ENCODE results near the gene SIGLEC14.

Gene SIGLEC14

GRCh38 chr19:51687791-51688670, 41.4 kb upstream of the SIGLEC14 start (continued):
- TF ChIP-seq SP3 (tag by site-specific recombination; IDR thresholded peaks at IDR 0.05): peak; percentile 41
- TF ChIP-seq SCRT1 (tag by site-specific recombination; IDR thresholded peaks at IDR 0.05; ENCODE audit: borderline replicate concordance): 0 out of 2 replicates have a peak, but pooled peaks have one; percentile 54
- peak; percentile 44; the same call in 1 of the 2 replicates for TF ChIP-seq PATZ1 (tag by site-specific recombination; IDR thresholded peaks at IDR 0.05)
- 0 out of 2 replicates have a peak, but pooled peaks have one; percentile 75 for TF ChIP-seq PBX3 (CRISPR knock-in tag; IDR thresholded peaks at IDR 0.05)
- TF ChIP-seq ZNF350 (tag by site-specific recombination; IDR thresholded peaks at IDR 0.05): no peak
- TF ChIP-seq ZNF549 (tag by site-specific recombination; IDR thresholded peaks at IDR 0.05): no peak
- TF ChIP-seq ZNF398 (tag by site-specific recombination; IDR thresholded peaks at IDR 0.05): peak; percentile 98
- 0 out of 2 replicates have a peak, but pooled peaks have one; percentile 35 for TF ChIP-seq ZNF16 (tag by site-specific recombination; IDR thresholded peaks at IDR 0.05; ENCODE audit: low read depth)
- TF ChIP-seq WT1 (tag by site-specific recombination; IDR thresholded peaks at IDR 0.05): 0 out of 2 replicates have a peak, but pooled peaks have one; percentile 43
- no peak for TF ChIP-seq ZNF776 (tag by site-specific recombination; IDR thresholded peaks at IDR 0.05; ENCODE audit: borderline replicate concordance)
- TF ChIP-seq HIC1 (tag by site-specific recombination; IDR thresholded peaks at IDR 0.05): 0 out of 2 replicates have a peak, but pooled peaks have one; percentile 14
- TF ChIP-seq SCRT2 (tag by site-specific recombination; IDR thresholded peaks at IDR 0.05): peak; percentile 63
- TF ChIP-seq GLIS2 (tag by site-specific recombination; IDR thresholded peaks at IDR 0.05): peak; percentile 70
- TF ChIP-seq ZIC2 (tag by site-specific recombination; IDR thresholded peaks at IDR 0.05): peak; percentile 93

- H3K4me3 ChIP-seq (ENCODE audit: low read depth, low read length): no peak overlapping the region
- TF ChIP-seq ZNF530 (tag by site-specific recombination; IDR thresholded peaks at IDR 0.05; ENCODE audit: low read depth): no peak
- TF ChIP-seq HIC1 (tag by site-specific recombination; IDR thresholded peaks at IDR 0.05): no peak
- TF ChIP-seq ZNF398 (tag by site-specific recombination; IDR thresholded peaks at IDR 0.05): no peak
- TF ChIP-seq TRIM28 (IDR thresholded peaks at IDR 0.05; ENCODE audit: borderline replicate concordance, low read length): no peak
- no peak for TF ChIP-seq ZNF777 (tag by site-specific recombination; IDR thresholded peaks at IDR 0.05; ENCODE audit: borderline replicate concordance)
- TF ChIP-seq ELK4 (IDR thresholded peaks at IDR 0.05; ENCODE audit: borderline replicate concordance, low read depth, low read length): no peak
- no peak for TF ChIP-seq ZNF843 (tag by site-specific recombination; IDR thresholded peaks at IDR 0.05)
- no peak overlapping the region for H3K27ac ChIP-seq (ENCODE audit: extremely low read depth, low read depth, low read length)
- H3K36me3 ChIP-seq (ENCODE audit: control insufficient read depth in 2 of 2, insufficient read depth in 1 of 2, low read length in 2 of 2): no peaks in the 10 kb centered on the region
- H3K4me1 ChIP-seq (ENCODE audit: control insufficient read depth, insufficient read depth, low read length): peaks cover 13% of the 10 kb centered on the region
- POLR2A ChIA-PET: no interaction called here
- CTCF ChIA-PET: no interaction called here
- H3K9me3 ChIP-seq (ENCODE audit: control insufficient read depth, insufficient read depth, low read depth, low read length): no peaks in the 10 kb centered on the region
Measured at GRCh38 chr19:51686171-51686570, 39.5 kb upstream of the SIGLEC14 start.

Measured in HEK293 (cell line).